ENCODE measurements around the gene CABCOCO1.

CABCOCO1 gene

DNA sequence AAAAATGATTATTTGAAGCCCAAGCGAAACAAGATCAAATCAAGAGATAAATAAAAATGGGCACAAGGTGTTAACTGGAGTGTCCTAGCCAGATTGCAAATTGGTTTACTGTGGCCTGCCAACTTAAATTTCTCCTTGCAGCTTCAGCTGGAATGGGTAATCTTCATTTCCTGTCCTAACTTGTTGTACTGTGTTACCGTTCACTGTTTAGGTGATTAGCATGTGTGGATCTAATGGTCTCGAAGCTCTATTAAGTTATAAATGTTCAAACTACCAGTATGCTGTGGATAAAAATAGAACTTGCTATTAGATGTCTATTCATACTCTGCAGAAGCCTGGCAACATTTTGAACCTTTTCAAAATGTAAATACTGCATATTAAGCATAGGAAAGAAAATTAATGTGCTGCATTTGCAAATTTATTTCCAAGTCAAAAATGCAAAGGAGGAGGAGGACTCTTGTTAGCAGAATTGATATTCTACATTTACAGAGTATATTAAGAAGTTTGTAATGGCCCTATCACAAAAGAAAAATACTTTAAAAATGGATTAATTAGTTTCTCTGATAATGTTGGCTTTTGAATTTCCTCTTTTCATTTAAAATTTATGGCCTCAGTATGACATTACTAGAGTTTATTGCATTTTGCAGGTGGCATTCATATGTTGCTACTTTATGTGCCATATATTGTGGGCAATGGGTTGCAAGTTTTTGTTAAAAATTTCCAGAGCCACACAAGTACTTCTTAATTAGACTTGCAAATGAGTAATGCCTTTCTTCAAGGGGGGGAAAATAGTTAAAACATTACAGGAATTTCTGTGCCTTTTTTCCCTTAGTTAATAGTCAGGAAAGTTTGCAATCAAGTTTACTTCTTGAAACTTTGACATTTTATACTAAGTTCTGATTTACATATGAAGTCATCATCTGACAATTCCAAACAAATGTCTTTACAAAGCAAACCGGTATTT, 92.1 kb downstream of the CABCOCO1 start:
- H2AFZ ChIP-seq (ENCODE audit: low read length, unreplicated experiment): no peak overlapping the region
- H3K27ac ChIP-seq (ENCODE audit: low read depth, low read length): no peak overlapping the region
- no peak overlapping the region for H3K4me3 ChIP-seq (ENCODE audit: low read depth, low read length)
- H3K27me3 ChIP-seq (ENCODE audit: insufficient read depth, low read length): no peaks in the 10 kb centered on the region
- H3K4me1 ChIP-seq (ENCODE audit: control insufficient read depth, insufficient read depth, low read length, unreplicated experiment): peaks cover 29% of the 10 kb centered on the region
- H3K79me2 ChIP-seq (ENCODE audit: control insufficient read depth, insufficient read depth, low read length, unreplicated experiment): no peaks in the 10 kb centered on the region
- H3K36me3 ChIP-seq (ENCODE audit: insufficient read depth, low read length): no peaks in the 10 kb centered on the region

GRCh38 chr10:61757001-61757400, 94.3 kb downstream of the CABCOCO1 start:
- H3K79me2 ChIP-seq (ENCODE audit: control insufficient read depth, insufficient read depth, low read length, unreplicated experiment): no peaks in the 10 kb centered on the region
- no peak overlapping the region for H3K27ac ChIP-seq (ENCODE audit: low read depth, low read length)
- H3K4me1 ChIP-seq (ENCODE audit: control insufficient read depth, insufficient read depth, low read length, unreplicated experiment): peaks cover 31% of the 10 kb centered on the region
- H3K4me3 ChIP-seq (ENCODE audit: low read depth, low read length): no peak overlapping the region
- no peaks in the 10 kb centered on the region for H3K36me3 ChIP-seq (ENCODE audit: insufficient read depth, low read length)
- H3K27me3 ChIP-seq (ENCODE audit: insufficient read depth, low read length): no peaks in the 10 kb centered on the region
- H2AFZ ChIP-seq (ENCODE audit: low read length, unreplicated experiment): no peak overlapping the region

- no peak overlapping the region for H3K4me3 ChIP-seq (ENCODE audit: low read depth, low read length)
- H3K27me3 ChIP-seq (ENCODE audit: insufficient read depth, low read length): no peaks in the 10 kb centered on the region
- H3K4me1 ChIP-seq (ENCODE audit: control insufficient read depth, insufficient read depth, low read length, unreplicated experiment): peaks cover 24% of the 10 kb centered on the region
- peak overlapping the region; percentile 4 for H2AFZ ChIP-seq (ENCODE audit: low read length, unreplicated experiment)
- H3K27ac ChIP-seq (ENCODE audit: low read depth, low read length): peak overlapping the region; percentile 5; the same call in 1 of the 2 replicates
- no peaks in the 10 kb centered on the region for H3K36me3 ChIP-seq (ENCODE audit: insufficient read depth, low read length)
- H3K79me2 ChIP-seq (ENCODE audit: control insufficient read depth, insufficient read depth, low read length, unreplicated experiment): no peaks in the 10 kb centered on the region
Measured at GRCh38 chr10:61757525-61758397, 95.0 kb downstream of the CABCOCO1 start.

DNA sequence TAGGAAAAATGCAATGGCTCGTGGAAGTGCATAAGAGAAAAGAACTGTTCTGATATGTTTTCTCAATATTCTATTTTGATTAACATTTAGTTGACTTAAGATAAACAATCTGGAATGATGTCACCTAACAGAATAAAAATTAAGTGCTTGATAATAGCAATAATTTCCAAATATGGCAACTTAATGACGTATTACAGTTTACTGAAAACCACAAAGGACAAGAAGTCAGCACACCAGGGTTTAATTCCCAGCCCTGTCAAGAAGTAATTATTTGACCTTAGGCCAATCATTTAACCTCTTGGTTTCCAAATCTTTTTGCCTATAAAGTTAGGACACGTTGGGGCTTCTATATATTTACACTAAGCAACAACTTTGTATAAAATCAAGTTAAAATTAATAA, 95.7 kb downstream of the CABCOCO1 start:
- Histone ChIP-seq H3K79me2 (ENCODE audit: control insufficient read depth, insufficient read depth, low read length, unreplicated experiment) (no peaks in the 10 kb centered on the region), H3K27ac (ENCODE audit: low read depth, low read length) (no peak overlapping the region), H3K4me1 (ENCODE audit: control insufficient read depth, insufficient read depth, low read length, unreplicated experiment) (peaks cover 23% of the 10 kb centered on the region), H3K36me3 (ENCODE audit: insufficient read depth, low read length) (no peaks in the 10 kb centered on the region), H3K4me3 (ENCODE audit: low read depth, low read length) (no peak overlapping the region), H3K27me3 (ENCODE audit: insufficient read depth, low read length) (no peaks in the 10 kb centered on the region), H2AFZ (ENCODE audit: low read length, unreplicated experiment) (no peak overlapping the region)

- no peaks in the 10 kb centered on the region for H3K79me2 ChIP-seq (ENCODE audit: control insufficient read depth, insufficient read depth, low read length, unreplicated experiment)
- no peaks in the 10 kb centered on the region for H3K36me3 ChIP-seq (ENCODE audit: insufficient read depth, low read length)
- H3K4me3 ChIP-seq (ENCODE audit: low read depth, low read length): no peak overlapping the region
- no peak overlapping the region for H2AFZ ChIP-seq (ENCODE audit: low read length, unreplicated experiment)
- H3K27me3 ChIP-seq (ENCODE audit: insufficient read depth, low read length): no peaks in the 10 kb centered on the region
- H3K4me1 ChIP-seq (ENCODE audit: control insufficient read depth, insufficient read depth, low read length, unreplicated experiment): peaks cover 23% of the 10 kb centered on the region
- no peak overlapping the region for H3K27ac ChIP-seq (ENCODE audit: low read depth, low read length)
Measured at GRCh38 chr10:61759751-61760150, 97.0 kb downstream of the CABCOCO1 start.

DNA sequence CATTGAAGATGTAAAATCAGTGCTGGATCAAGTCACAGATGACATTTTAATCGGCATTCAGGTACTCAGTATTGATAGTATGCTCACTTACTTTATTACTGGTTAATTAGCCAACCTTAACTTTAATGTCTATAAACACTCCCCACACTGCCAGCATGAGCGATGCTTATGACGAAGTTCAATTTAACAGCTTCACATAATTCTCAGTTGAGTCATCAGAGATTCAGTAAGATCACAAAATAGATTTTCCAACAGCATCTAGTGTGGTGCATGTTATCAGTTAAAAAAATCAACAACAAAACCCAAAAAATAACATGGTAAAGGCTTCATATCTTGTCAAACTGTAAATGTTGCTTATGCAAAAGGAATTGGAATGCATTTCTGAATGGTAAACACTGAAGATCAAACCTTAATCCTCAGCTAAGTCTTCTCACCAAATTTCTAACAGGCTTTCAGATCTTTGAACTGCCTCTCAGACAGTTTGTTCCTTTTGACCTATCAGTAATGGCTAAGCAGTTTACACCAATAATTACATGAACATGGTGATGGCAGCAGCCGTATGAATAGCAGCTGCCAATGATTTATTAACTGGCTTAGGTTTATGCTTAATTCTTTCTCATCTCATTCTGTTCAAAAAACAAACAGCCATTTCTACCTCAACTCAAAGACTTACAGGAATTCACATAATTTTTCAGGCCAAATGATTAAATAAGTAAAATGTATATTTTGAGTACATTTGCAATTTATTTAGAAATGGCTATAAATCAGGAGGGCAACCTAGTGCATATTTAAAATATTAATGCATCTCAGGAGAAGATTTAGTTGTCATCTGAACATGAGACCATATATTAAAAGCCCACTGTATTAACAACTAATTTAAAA, 98.5 kb downstream of the CABCOCO1 start:
- Histone ChIP-seq H3K27ac (ENCODE audit: low read depth, low read length) (peak overlapping the region; percentile 55), H3K4me3 (ENCODE audit: low read depth, low read length) (peak overlapping the region; percentile 14; the same call in 1 of the 2 replicates), H2AFZ (ENCODE audit: low read length, unreplicated experiment) (peak overlapping the region; percentile 79), H3K36me3 (ENCODE audit: insufficient read depth, low read length) (no peaks in the 10 kb centered on the region), H3K79me2 (ENCODE audit: control insufficient read depth, insufficient read depth, low read length, unreplicated experiment) (no peaks in the 10 kb centered on the region), H3K27me3 (ENCODE audit: insufficient read depth, low read length) (no peaks in the 10 kb centered on the region), H3K4me1 (ENCODE audit: control insufficient read depth, insufficient read depth, low read length, unreplicated experiment) (peaks cover 23% of the 10 kb centered on the region)

DNA sequence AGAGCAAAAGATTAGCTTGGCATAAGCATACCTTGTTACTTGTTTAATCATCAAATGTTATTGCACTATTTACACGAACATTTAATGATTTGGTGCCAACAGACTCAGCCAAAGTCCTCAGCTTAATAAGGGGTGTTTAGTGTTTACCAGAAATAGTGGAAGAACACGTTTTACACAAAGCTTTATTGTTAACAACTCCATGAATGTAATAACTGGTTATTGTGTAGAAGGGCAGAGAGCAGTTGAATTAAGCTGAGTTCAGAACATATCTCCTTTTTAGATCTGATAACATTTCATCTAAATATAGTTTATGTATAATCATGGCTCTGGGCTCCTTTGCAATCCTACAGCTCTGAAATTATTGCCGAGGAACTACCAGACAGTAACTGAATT, 99.1 kb downstream of the CABCOCO1 start:
- no peak overlapping the region for H3K27ac ChIP-seq (ENCODE audit: low read depth, low read length)
- H3K4me1 ChIP-seq (ENCODE audit: control insufficient read depth, insufficient read depth, low read length, unreplicated experiment): peaks cover 23% of the 10 kb centered on the region

DNA sequence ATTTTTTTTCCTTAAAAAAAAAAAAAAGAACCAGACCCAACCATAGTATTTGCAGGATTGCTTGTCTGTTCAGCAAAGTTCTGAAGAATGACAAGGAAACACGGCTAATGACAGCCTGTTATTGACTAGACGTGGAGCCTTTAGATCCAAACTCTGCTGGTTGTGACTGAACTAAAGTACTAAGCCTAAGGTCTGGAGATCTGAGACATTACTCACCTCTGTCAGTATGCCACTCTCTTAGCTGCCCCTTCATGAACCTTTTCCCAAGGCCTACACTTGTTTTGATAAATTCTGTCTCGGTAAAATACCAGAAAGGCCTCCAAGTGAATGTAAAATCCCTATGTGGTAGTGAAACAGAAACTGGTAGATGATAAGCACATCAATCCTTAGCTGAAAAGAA, 101.0 kb downstream of the CABCOCO1 start:
- no peak overlapping the region for H3K4me3 ChIP-seq (ENCODE audit: low read depth, low read length)
- H3K27me3 ChIP-seq (ENCODE audit: insufficient read depth, low read length): no peaks in the 10 kb centered on the region
- H3K27ac ChIP-seq (ENCODE audit: low read depth, low read length): no peak overlapping the region
- H3K36me3 ChIP-seq (ENCODE audit: insufficient read depth, low read length): no peaks in the 10 kb centered on the region
- H3K4me1 ChIP-seq (ENCODE audit: control insufficient read depth, insufficient read depth, low read length, unreplicated experiment): peaks cover 12% of the 10 kb centered on the region
- no peak overlapping the region for H2AFZ ChIP-seq (ENCODE audit: low read length, unreplicated experiment)
- no peaks in the 10 kb centered on the region for H3K79me2 ChIP-seq (ENCODE audit: control insufficient read depth, insufficient read depth, low read length, unreplicated experiment)

More for the DNA sequence above, 99.1 kb downstream of the CABCOCO1 start:
- no peaks in the 10 kb centered on the region for H3K79me2 ChIP-seq (ENCODE audit: control insufficient read depth, insufficient read depth, low read length, unreplicated experiment)
- H3K27me3 ChIP-seq (ENCODE audit: insufficient read depth, low read length): no peaks in the 10 kb centered on the region
- no peaks in the 10 kb centered on the region for H3K36me3 ChIP-seq (ENCODE audit: insufficient read depth, low read length)
- no peak overlapping the region for H2AFZ ChIP-seq (ENCODE audit: low read length, unreplicated experiment)
- no peak overlapping the region for H3K4me3 ChIP-seq (ENCODE audit: low read depth, low read length)

- no peaks in the 10 kb centered on the region for H3K79me2 ChIP-seq (ENCODE audit: control insufficient read depth, insufficient read depth, low read length, unreplicated experiment)
- H3K27ac ChIP-seq (ENCODE audit: low read depth, low read length): no peak overlapping the region
- no peak overlapping the region for H2AFZ ChIP-seq (ENCODE audit: low read length, unreplicated experiment)
- no peaks in the 10 kb centered on the region for H3K36me3 ChIP-seq (ENCODE audit: insufficient read depth, low read length)
- H3K4me1 ChIP-seq (ENCODE audit: control insufficient read depth, insufficient read depth, low read length, unreplicated experiment): peaks cover 12% of the 10 kb centered on the region
- no peaks in the 10 kb centered on the region for H3K27me3 ChIP-seq (ENCODE audit: insufficient read depth, low read length)
- H3K4me3 ChIP-seq (ENCODE audit: low read depth, low read length): no peak overlapping the region
Measured at GRCh38 chr10:61764486-61764885, 101.8 kb downstream of the CABCOCO1 start.
